Psoas muscle (tissue), 8 donors: ENCODE data around the gene OSER1. TPM values are rescaled to one million over a fixed set of nuclear protein-coding genes. Genes with fewer than 3 reads are reported as not detected.
A peak's percentile ranks its signal among the peaks of the same experiment; 100 is the strongest.
"Not testable (repeated sequence)": the region's sequence is repeated elsewhere in the genome, so short reads cannot be mapped to it uniquely, and the experiment has no call there.

Source experiments
- ATAC-seq, 4 donors: fragments of 200-7000 bp; cut with Tn5 transposase; one replicate each; pipeline ENCODE4 v1.9.1; 2020; ENCODE audit warnings: moderate library complexity in 3 of 4, mild to moderate bottlenecking in 2 of 4
- DNase-seq, 2 donors: peaks; one replicate each; pipeline ENCODE4 v3.0.0-alpha.2; 2020
- H3K27ac ChIP-seq: fragments of 200-600 bp; one replicate; pipeline ENCODE4 v1.8.0; 2022
- H3K27me3 ChIP-seq, 3 donors: fragments of 200-600 bp in 1 of 3; one replicate each; pipeline versions ENCODE4 v1.6.1 to v1.8.0; 2013 to 2022; ENCODE audit warnings: low read length in 2 of 3, mild to moderate bottlenecking in 2 of 3, moderate library complexity in 1 of 3; ENCODE audit not compliant: insufficient read depth in 3 of 3
- H3K36me3 ChIP-seq, 2 donors: fragments of 200-600 bp in 1 of 2; one replicate each; pipeline versions ENCODE4 v1.6.1 to v1.8.0; 2013 to 2022; ENCODE audit warnings: low read depth in 1 of 2, mild to moderate bottlenecking in 1 of 2, moderate library complexity in 1 of 2; ENCODE audit not compliant: insufficient read depth in 1 of 2
- H3K4me1 ChIP-seq: fragments of 200-600 bp; one replicate; pipeline ENCODE4 v1.8.0; 2022
- H3K4me3 ChIP-seq: fragments of 200-600 bp; one replicate; pipeline ENCODE4 v1.8.0; 2022; ENCODE audit warnings: mild to moderate bottlenecking
- H3K9me3 ChIP-seq: fragments of 200-600 bp; one replicate; pipeline ENCODE4 v1.8.0; 2022
- CTCF ChIP-seq: fragments of 200-600 bp; IDR thresholded peaks from one replicate; pipeline ENCODE4 v1.8.0; 2022; ENCODE audit warnings: antibody characterized with exemption
- WGBS, 3 donors: extraction: QIAGEN DNeasy Blood & Tissue Kit; methylation state at CpG; one replicate each; pipeline versions ENCODE4 v1.1.6 to v1.1.7; 2013; 5-methylcytosine and 5-hydroxymethylcytosine counted together
- intact Hi-C, 2 donors: fragments of 100-400 bp; cut with DNase I; formaldehyde crosslinking; loops; one replicate each; pipeline versions ENCODE4 v1.11.0 to v1.14.2; 2022
- polyA plus RNA-seq, 3 donors: library from polyadenylated mRNA; stranded (reverse); fragments of 200-250 nt; gene quantifications; one replicate each; pipeline ENCODE4 v1.2.3, GENCODE V29; 2013
- total RNA-seq, 4 donors: library from RNA; stranded (reverse); fragmentation: NEBNext Ultra II Directional in 2 of 4; extraction: Animal tissue kit (Norgen Biotek cat#: 25700) in 2 of 4; gene quantifications; one replicate each; pipeline versions ENCODE4 v1.2.1 to v1.2.4, GENCODE V29; 2021 to 2023
- donor health status: healthy with polysubstance abuse.
- donor health status: DM: no; HTN: no; CAD: no; lungs with moderate emphysema.
- donor health status: Bipolar disorder and iron deficiency.
- donor health status: healthy.
- donor health status: DM: yes; HTN: yes; CAD: no.
- donor health status: DM: no; HTN: no; CAD: no.
- donor health status: DM: no; HTN: no; CAD: no.
- donor health status: DM: yes; HTN: yes; CAD: no.

The OSER1 gene
- total and polyA plus RNA-seq, 7 donors = 46.0 to 97.6 (median 62.5) TPM

DNA sequence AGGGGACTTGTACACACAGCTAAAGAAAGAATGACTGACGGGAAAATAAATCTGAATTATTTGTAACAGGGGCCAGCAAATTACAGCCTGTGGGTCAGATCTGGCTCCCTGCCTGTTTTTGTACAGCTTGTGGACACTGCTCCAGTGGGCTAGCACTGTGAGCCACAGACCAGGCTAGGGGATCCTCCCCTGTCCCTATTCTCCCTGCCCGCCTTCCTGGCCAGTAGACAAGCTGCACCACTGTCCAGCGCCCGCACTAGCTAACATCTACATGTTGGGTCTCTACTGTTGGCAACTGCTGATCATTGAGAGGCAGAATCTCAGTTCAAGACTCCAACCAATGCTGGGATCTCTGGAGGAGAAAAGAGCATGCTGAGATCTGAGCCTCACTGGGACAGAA is 10.7 kb downstream of the OSER1 start:
- intact Hi-C loops = loop anchor here in 1 of 2 donors (10.0 kb wide), 1 partner anchor 1145 kb away; the partner anchor contains the start of gene SDC4

DNA sequence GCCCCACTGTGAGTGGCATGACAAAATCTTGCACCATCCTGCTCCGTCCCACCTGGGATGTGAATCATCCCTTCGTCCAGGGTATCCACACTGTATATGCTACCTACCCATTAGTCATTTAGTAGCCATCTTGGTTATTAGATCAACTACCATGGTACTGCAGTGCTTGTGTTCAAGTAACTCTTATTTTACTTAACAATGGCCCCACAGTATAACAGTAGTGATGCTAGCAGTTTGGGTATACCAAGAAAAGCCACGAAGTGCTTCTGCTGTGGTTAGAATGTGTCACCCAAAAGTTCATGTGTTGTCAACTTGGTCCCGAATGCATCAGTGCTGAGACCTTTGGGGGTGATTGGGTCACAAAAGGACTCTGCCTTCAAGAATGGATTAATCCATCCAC is 11.7 kb downstream of the OSER1 start:
- intact Hi-C loops = no loop called here
- 91 to 95% (median 91%) methylated on average over 4 of the region's 4 CpGs for WGBS, 3 donors
- peaks cover 43% of the 10 kb centered on the region for H3K4me1 ChIP-seq

More for the DNA sequence above, 10.7 kb downstream of the OSER1 start:
- Histone ChIP-seq H3K27me3 (no peaks in the 10 kb centered on the region), H3K27ac (peak overlapping the region; percentile 92), H3K4me1 (peaks cover 53% of the 10 kb centered on the region), H3K36me3 (peaks cover 13 to 84% of the 10 kb centered on the region in 2 donors), H3K9me3 (no peaks in the 10 kb centered on the region), H3K4me3 (no peak overlapping the region)
- TF ChIP-seq CTCF = no peak
- WGBS, 3 donors = 66 to 77% (median 73%) methylated on average over 4 of the region's 4 CpGs
- ATAC-seq (no peak), DNase-seq (no peak)

DNA sequence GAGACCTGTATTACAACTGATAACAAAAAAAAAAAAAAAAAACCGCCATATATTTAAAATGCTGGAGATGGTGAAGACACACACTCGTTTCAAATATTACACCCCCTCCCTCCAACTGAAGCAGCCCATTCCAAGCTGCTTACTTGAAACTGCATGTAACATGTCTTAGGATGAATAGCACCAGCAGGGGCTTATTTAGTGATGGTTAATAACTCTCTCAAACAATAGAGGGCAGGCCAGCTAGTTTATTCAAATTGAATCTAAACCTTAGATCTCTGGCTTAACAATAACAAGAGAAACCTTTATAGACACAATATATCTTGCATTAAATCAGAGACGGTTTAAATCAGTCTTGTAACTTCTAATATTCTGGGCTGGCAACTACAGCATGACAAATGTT is 14.3 kb downstream of the OSER1 start:
- Histone ChIP-seq H3K4me3 (no peak overlapping the region), H3K27me3 (no peaks in the 10 kb centered on the region), H3K27ac (no peak overlapping the region), H3K36me3 (peaks cover 13 to 62% of the 10 kb centered on the region in 2 donors), H3K9me3 (no peaks in the 10 kb centered on the region), H3K4me1 (peaks cover 21% of the 10 kb centered on the region)
- intact Hi-C loops = no loop called here
- TF ChIP-seq CTCF = no peak
- ATAC-seq (no peak), DNase-seq (no peak)
- 68 to 80% (median 74%) methylated on average over 3 of the region's 3 CpGs for WGBS, 3 donors

More for the DNA sequence above, 11.7 kb downstream of the OSER1 start:
- DNase-seq (no peak), ATAC-seq (no peak)
- no peak for TF ChIP-seq CTCF
- Histone ChIP-seq H3K27me3 (no peaks in the 10 kb centered on the region), H3K9me3 (no peaks in the 10 kb centered on the region), H3K36me3 (peaks cover 13 to 79% of the 10 kb centered on the region in 2 donors), H3K4me3 (no peak overlapping the region), H3K27ac (peak overlapping the region; percentile 92)

DNA sequence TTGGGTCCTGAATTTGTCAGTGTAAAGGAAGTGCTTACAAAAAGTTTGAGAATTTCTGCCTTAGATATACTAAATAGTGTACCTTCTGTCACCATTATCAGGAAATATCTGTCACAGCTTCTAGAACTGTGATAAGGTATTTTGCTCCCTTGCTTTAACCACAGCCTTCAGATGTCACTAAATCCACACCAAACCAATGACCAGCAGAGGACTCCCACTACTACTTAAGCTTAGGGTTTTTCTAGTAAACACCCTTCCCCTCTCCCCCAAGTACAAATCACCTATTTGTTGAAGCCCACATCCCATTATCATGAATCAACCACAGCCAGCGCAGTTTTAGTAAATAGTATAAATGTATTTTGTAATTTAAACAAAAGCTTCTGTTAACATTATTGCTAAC is 15.0 kb downstream of the OSER1 start:
- Histone ChIP-seq H3K27me3 (no peaks in the 10 kb centered on the region), H3K36me3 (peaks cover 13 to 55% of the 10 kb centered on the region in 2 donors), H3K4me1 (peaks cover 15% of the 10 kb centered on the region), H3K27ac (peak overlapping the region; percentile 17), H3K4me3 (no peak overlapping the region), H3K9me3 (no peaks in the 10 kb centered on the region)
- TF ChIP-seq CTCF = no peak
- intact Hi-C loops = no loop called here
- 97 to 100% (median 99%) methylated on average over 1 of the region's 1 CpG for WGBS, 3 donors
- DNase-seq (no peak), ATAC-seq (no peak)

GRCh38 chr20:44193801-44194200 is 16.8 kb downstream of the OSER1 start:
- ATAC-seq = no peak
- no peaks in the 10 kb centered on the region for H3K27me3 ChIP-seq
- DNase-seq = no peak
- H3K27ac ChIP-seq = no peak overlapping the region
- peaks cover 10 to 37% of the 10 kb centered on the region in 2 donors for H3K36me3 ChIP-seq
- H3K4me1 ChIP-seq = peaks cover 12% of the 10 kb centered on the region
- WGBS, 3 donors = 68 to 75% (median 72%) methylated on average over 2 of the region's 2 CpGs
- intact Hi-C loops = no loop called here
- H3K4me3 ChIP-seq = no peak overlapping the region
- TF ChIP-seq CTCF = no peak
- H3K9me3 ChIP-seq = no peaks in the 10 kb centered on the region

GRCh38 chr20:44191640-44192039 is 18.9 kb downstream of the OSER1 start:
- intact Hi-C loops = not testable (repeated sequence)

More at GRCh38 chr20:44191640-44192039, 18.9 kb downstream of the OSER1 start:
- H3K4me1 ChIP-seq = peaks cover 26% of the 10 kb centered on the region
- not testable (repeated sequence) for DNase-seq, H3K27ac ChIP-seq, H3K9me3 ChIP-seq, H3K27me3 ChIP-seq, H3K4me3 ChIP-seq, ATAC-seq
- peaks cover 3 to 16% of the 10 kb centered on the region in 2 donors for H3K36me3 ChIP-seq
- 86 to 88% (median 88%) methylated on average over 5 of the region's 5 CpGs for WGBS, 3 donors
